Sigmoid colon (tissue), 7 donors: ENCODE measurements around the gene CELSR2. TPM values are rescaled to one million over a fixed set of nuclear protein-coding genes. Genes with fewer than 3 reads are reported as not detected.
A peak's percentile ranks its signal among the peaks of the same experiment; 100 is the strongest.

ENCODE experiments used
- DNase-seq: peaks from one replicate; pipeline ENCODE4 v3.0.0-alpha.2; 2019
- H3K27ac ChIP-seq, 4 donors: fragments of 200-600 bp; sonication (generic); one replicate each; pipeline ENCODE4 v1.5.1; 2016 to 2019; ENCODE audit warnings: mild to moderate bottlenecking in 1 of 4
- H3K27me3 ChIP-seq, 3 donors: fragments of 200-600 bp; sonication (generic); one replicate each; pipeline ENCODE4 v1.5.1; 2019; ENCODE audit warnings: mild to moderate bottlenecking in 1 of 3
- H3K36me3 ChIP-seq, 4 donors: fragments of 200-600 bp; sonication (generic); one replicate each; pipeline ENCODE4 v1.5.1; 2016 to 2019
- H3K4me1 ChIP-seq, 4 donors: fragments of 200-600 bp; sonication (generic); one replicate each; pipeline ENCODE4 v1.5.1; 2017 to 2019
- H3K4me3 ChIP-seq, 4 donors: fragments of 200-600 bp; sonication (generic); one replicate each; pipeline ENCODE4 v1.5.1; 2017 to 2019; ENCODE audit warnings: mild to moderate bottlenecking in 2 of 4, moderate library complexity in 1 of 4
- H3K9me3 ChIP-seq, 4 donors: fragments of 200-600 bp in 3 of 4; sonication (generic) in 3 of 4; one replicate each; pipeline versions ENCODE4 v1.5.1 to v1.6.1; 2013 to 2019
- EP300 ChIP-seq, 4 donors: sonication (generic); formaldehyde crosslinking; IDR thresholded peaks; one replicate each; pipeline ENCODE4 v1.6.1; 2017; ENCODE audit warnings: antibody characterized with exemption in 4 of 4
- POLR2A ChIP-seq, 2 donors: fragments of 450-650 bp; IDR thresholded peaks; one replicate each; pipeline ENCODE4 v1.6.1; 2016; ENCODE audit warnings: antibody characterized with exemption in 2 of 2, mild to moderate bottlenecking in 2 of 2, moderate library complexity in 2 of 2
- POLR2AphosphoS5 ChIP-seq, 4 donors: sonication (generic); formaldehyde crosslinking; IDR thresholded peaks; one replicate each; pipeline ENCODE4 v1.6.1; 2017; ENCODE audit warnings: antibody characterized with exemption in 4 of 4
- WGBS, 2 donors: extraction: QIAGEN DNeasy Blood & Tissue Kit; methylation state at CpG; one replicate each; pipeline ENCODE4 v1.1.7; 2013; 5-methylcytosine and 5-hydroxymethylcytosine counted together
- intact Hi-C: fragments of 100-400 bp; cut with DNase I; formaldehyde crosslinking; loops from one replicate; pipeline ENCODE4 v1.15.1; 2023
- polyA plus RNA-seq, 3 donors: library from polyadenylated mRNA; stranded (reverse); fragments of 200-250 nt; gene quantifications; one replicate each; pipeline ENCODE4 v1.2.3, GENCODE V29; 2013
- total RNA-seq, 4 donors: library from RNA; depleted of rRNA; stranded (reverse); fragments of >200 nt; gene quantifications; one replicate each; pipeline ENCODE4 v1.1.0, GENCODE V29; 2016
- TF ChIP-seq, protein P1 (sequence below), 4 experiments: fragments of 450-650 bp in 3 of 4; fragments of 200-600 bp in 1 of 4; IDR thresholded peaks; one replicate each; pipeline ENCODE4 v1.5.1; 2016 to 2019; ENCODE audit warnings: antibody characterized with exemption in 4 of 4, mild to moderate bottlenecking in 3 of 4, moderate library complexity in 2 of 4
- donor health status: healthy with polysubstance abuse.
- donor health status: Bipolar disorder and iron deficiency.
- donor health status: healthy.

The CELSR2 gene
- total and polyA plus RNA-seq, 7 donors = under 0.01 to 10.8 (median 3.6) TPM

DNA sequence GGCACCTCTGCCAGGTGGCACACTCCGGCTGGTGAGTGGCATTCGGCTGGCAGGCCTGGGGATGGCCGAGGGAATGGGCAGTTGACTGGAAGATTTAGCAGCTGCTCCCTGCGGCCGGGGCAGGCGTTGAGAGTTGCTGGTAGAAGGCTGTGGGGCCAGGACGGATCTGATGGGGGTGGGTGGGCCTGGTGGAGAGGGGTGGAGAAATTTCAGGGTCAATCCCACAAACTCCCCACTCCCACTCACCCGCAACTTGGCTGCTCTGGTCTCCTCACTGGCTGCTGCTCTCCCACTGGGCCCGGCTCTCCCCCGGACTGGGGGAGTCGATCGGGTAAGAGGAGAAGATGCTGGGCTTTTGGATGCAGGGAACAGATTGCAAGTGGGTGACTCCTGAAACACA is 31.5 kb downstream of the CELSR2 start:
- H3K27ac ChIP-seq = no peak overlapping the region
- intact Hi-C loops = no loop called here
- no peak overlapping the region for H3K4me3 ChIP-seq
- no peak for DNase-seq
- no peaks in the 10 kb centered on the region for H3K9me3 ChIP-seq
- no peaks in the 10 kb centered on the region for H3K27me3 ChIP-seq
- TF ChIP-seq EP300 (IDR thresholded peaks at IDR 0.05) = no peak
- no peak for TF ChIP-seq POLR2AphosphoS5 (IDR thresholded peaks at IDR 0.05)
- TF ChIP-seq POLR2A (IDR thresholded peaks at IDR 0.05) = no peak
- TF ChIP-seq, protein P1, sequence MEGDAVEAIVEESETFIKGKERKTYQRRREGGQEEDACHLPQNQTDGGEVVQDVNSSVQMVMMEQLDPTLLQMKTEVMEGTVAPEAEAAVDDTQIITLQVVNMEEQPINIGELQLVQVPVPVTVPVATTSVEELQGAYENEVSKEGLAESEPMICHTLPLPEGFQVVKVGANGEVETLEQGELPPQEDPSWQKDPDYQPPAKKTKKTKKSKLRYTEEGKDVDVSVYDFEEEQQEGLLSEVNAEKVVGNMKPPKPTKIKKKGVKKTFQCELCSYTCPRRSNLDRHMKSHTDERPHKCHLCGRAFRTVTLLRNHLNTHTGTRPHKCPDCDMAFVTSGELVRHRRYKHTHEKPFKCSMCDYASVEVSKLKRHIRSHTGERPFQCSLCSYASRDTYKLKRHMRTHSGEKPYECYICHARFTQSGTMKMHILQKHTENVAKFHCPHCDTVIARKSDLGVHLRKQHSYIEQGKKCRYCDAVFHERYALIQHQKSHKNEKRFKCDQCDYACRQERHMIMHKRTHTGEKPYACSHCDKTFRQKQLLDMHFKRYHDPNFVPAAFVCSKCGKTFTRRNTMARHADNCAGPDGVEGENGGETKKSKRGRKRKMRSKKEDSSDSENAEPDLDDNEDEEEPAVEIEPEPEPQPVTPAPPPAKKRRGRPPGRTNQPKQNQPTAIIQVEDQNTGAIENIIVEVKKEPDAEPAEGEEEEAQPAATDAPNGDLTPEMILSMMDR (IDR thresholded peaks at IDR 0.05) = no peak
- 97 to 98% methylated on average over 12 of the region's 12 CpGs for WGBS, 2 donors
- H3K36me3 ChIP-seq = no peaks in the 10 kb centered on the region
- peaks cover 0 to 25% (median 21%) of the 10 kb centered on the region in 4 donors for H3K4me1 ChIP-seq

DNA sequence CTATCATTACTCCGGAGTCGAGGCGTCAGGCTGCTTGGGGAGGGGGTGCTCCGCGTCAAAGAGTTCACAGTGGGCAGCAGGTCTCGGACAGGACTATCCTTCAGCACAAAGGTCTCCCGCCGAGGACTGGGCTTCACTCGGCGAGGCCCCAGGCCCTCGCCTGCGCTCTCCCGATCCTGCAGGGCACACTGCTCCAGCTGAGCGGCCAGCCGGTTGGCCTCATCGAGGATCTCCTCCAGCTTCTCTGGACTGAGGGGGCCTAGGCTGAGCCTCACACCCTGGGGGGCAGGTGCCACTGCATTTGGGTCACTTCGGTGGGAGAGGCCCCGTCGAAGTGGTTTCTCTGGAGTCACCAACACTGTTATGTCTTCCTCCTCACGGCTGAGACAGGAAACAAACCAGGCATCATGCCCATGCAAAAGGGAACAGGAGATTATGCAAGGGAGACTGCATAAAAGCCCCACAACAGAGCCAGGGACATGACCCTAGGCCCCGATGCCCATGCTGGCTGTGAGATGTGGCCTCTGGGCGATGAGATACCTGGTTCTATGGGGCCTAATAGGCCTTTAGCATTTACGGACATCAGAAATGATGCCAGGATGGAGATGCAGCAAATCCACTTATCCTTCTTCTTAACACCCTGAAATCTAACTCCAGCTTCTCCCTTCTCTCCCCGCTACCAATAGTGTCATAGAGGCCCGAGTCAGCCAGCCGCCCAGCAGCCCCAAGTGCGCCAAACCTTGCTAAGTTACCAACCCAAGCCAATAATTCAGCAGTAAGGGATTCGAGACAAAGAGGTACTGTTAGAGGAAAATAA is 32.5 kb downstream of the CELSR2 start:
- intact Hi-C loops = no loop called here
- Histone ChIP-seq H3K4me1 (peaks cover 0 to 25% (median 20%) of the 10 kb centered on the region in 4 donors), H3K4me3 (peak overlapping the region in 3 of 4 donors; percentile 56 to 66 (median 59)), H3K27ac (peak overlapping the region in 3 of 4 donors; percentile 87 to 93 (median 93)), H3K27me3 (no peaks in the 10 kb centered on the region), H3K36me3 (no peaks in the 10 kb centered on the region), H3K9me3 (no peaks in the 10 kb centered on the region)
- TF ChIP-seq EP300 (IDR thresholded peaks at IDR 0.05) (no peak), POLR2A (IDR thresholded peaks at IDR 0.05) (no peak)
- TF ChIP-seq, protein P1 (IDR thresholded peaks at IDR 0.05) = no peak
- no peak for DNase-seq
- WGBS, 2 donors = 77 to 85% methylated on average over 28 of the region's 28 CpGs

DNA sequence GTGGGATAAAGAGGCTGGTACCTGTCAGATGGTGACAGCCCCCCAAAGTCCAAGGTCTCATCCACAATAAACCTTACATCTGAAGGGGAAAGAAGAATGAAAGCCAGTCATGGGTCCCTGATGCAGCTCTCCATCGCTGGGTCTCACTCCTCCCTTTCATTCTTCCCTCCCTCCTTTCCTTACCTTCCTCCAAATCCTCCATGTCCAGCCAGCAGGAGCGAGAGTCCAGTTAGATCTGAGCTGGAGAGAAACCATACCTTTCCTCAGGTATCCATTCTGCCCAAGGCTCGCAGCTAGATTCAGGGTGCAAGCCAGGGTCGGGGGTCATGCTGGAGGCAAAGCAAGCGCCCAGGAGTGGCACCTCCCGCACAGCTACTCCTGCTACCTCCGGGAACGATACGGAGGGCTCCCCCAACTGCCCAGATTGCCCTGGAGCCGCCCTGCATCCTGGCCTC is 33.2 kb downstream of the CELSR2 start:
- no peak for TF ChIP-seq POLR2AphosphoS5 (IDR thresholded peaks at IDR 0.05)
- no peak for TF ChIP-seq EP300 (IDR thresholded peaks at IDR 0.05)
- TF ChIP-seq, protein P1 (IDR thresholded peaks at IDR 0.05) = no peak
- no peak for TF ChIP-seq POLR2A (IDR thresholded peaks at IDR 0.05)
- H3K4me1 ChIP-seq = peaks cover 0 to 25% (median 20%) of the 10 kb centered on the region in 4 donors
- H3K36me3 ChIP-seq = no peaks in the 10 kb centered on the region
- H3K9me3 ChIP-seq = no peaks in the 10 kb centered on the region
- H3K27ac ChIP-seq = peak overlapping the region; percentile 85 to 93 (median 90)
- 8 to 18% methylated on average over 10 of the region's 10 CpGs for WGBS, 2 donors
- H3K4me3 ChIP-seq = peak overlapping the region; percentile 52 to 66 (median 58)
- DNase-seq = no peak
- no peaks in the 10 kb centered on the region for H3K27me3 ChIP-seq
- intact Hi-C loops = no loop called here

DNA sequence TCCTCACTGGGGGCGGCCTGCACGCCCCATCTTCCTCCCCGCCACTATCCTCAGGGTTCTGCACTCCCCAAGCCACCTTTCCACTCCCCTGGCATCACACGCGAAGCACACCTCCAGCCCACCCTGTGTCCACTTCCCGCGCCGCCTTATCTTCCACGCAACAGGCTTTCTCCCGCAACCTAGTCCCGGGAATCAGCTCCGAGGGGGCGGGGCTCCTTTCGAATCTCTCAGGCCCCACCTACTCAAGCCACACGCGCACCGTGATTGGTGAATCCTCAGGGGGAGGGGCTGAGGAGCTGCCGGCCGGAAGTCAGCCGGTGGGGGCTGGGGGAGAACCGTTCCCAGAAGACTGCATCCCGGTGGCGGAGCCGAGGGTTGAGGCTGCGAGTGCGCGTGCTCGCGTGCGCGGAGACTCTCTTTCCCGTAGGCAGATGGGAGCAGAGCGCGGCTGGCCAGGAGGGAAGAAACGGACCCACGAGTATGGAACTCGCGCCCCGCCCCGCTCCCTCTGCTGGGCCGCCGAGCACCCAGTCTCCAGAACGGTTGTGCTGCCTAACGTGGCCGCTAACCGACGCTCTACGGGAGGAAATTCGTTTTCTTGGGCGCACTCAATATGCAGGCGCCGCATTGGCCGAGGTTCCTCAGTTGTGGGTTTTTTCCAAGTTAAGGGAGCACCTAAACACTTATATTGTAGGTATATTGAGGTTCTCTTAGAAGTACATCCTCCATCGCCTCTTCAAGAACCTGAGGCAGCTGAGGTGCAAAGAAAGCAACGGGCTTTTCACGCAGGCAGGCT is 33.8 kb downstream of the CELSR2 start, which contains the start of gene PSRC1:
TSS of gene PSRC1 (minus strand) at position 194 of the 796 bp plus-strand sequence.
- intact Hi-C loops = no loop called here
- peak within 1 kb of the TSS; percentile 52 to 66 (median 58) for H3K4me3 ChIP-seq
- peak within 1 kb of the TSS; percentile 85 to 93 (median 90) for H3K27ac ChIP-seq
- TF ChIP-seq EP300 (IDR thresholded peaks at IDR 0.05) (no peak), POLR2A (IDR thresholded peaks at IDR 0.05) (peak; percentile 47 to 75), POLR2AphosphoS5 (IDR thresholded peaks at IDR 0.05) (peak; percentile 80 to 92 (median 91))
- TF ChIP-seq, protein P1 (IDR thresholded peaks at IDR 0.05) = peak; percentile 34 to 67 (median 44)
- H3K27me3 ChIP-seq = no peaks in the 10 kb centered on the region
- peak; percentile 98 for DNase-seq
- H3K9me3 ChIP-seq = no peaks in the 10 kb centered on the region
- 1% methylated on average over 56 of the region's 56 CpGs for WGBS, 2 donors
- peaks cover 0 to 25% (median 20%) of the 10 kb centered on the region in 4 donors for H3K4me1 ChIP-seq
- H3K36me3 ChIP-seq = no peaks in the 10 kb centered on the region
